Natural killer cell treated with Interleukin-12 subunit alpha and Interleukin-12 subunit beta and Interleukin-15 and Interleukin-18, amount 100 ng/mL, for 72 hours (primary cell): ENCODE data around the gene ACAD11. TPM values are rescaled to one million over a fixed set of nuclear protein-coding genes. Genes with fewer than 3 reads are reported as not detected.

ENCODE experiments used
- ATAC-seq, 2 donors: fragments of 150-1000 bp; cut with Tn5 transposase in 1 of 2; sonication (Bioruptor Pico), chemical (Tn5 transposase) in 1 of 2; 2 replicates each; pipeline ENCODE4 v1.10.0; 2021
- DNase-seq: peaks from one replicate; pipeline ENCODE4 v3.0.0; 2022; ENCODE audit warnings: low spot score
- H3K27ac Mint-ChIP-seq, 2 donors: 1 replicate in 1 of 2; 2 replicates in 1 of 2; pipeline ENCODE4 v1.8.0; 2022; ENCODE audit warnings: mixed read lengths in 2 of 2, mild to moderate bottlenecking in 1 of 2, moderate library complexity in 1 of 2
- H3K27me3 Mint-ChIP-seq, 2 donors: 1 replicate in 1 of 2; 2 replicates in 1 of 2; pipeline ENCODE4 v1.8.0; 2022; ENCODE audit warnings: mixed read lengths in 2 of 2
- H3K36me3 Mint-ChIP-seq: one replicate; pipeline ENCODE4 v1.8.0; 2022; ENCODE audit warnings: mixed read lengths
- H3K4me1 Mint-ChIP-seq, 2 donors: 1 replicate in 1 of 2; 2 replicates in 1 of 2; pipeline ENCODE4 v1.8.0; 2022; ENCODE audit warnings: low read depth in 2 of 2, mixed read lengths in 2 of 2, mild to moderate bottlenecking in 1 of 2
- H3K4me3 Mint-ChIP-seq: one replicate; pipeline ENCODE4 v1.8.0; 2022; ENCODE audit warnings: mixed read lengths
- H3K9me3 Mint-ChIP-seq: 2 replicates; pipeline ENCODE4 v1.8.0; 2022; ENCODE audit warnings: mixed read lengths
- total RNA-seq, 2 donors: library from RNA; stranded (reverse); gene quantifications; one replicate each; pipeline ENCODE4 v1.2.3, GENCODE V29; 2022

ACAD11 gene
- total RNA-seq, 2 donors from 2014 or later: 9.3 to 11.5 TPM

GRCh38 chr3:132549890-132550578 lies 109.6 kb downstream of the ACAD11 start:
- H3K27me3 Mint-ChIP-seq: no peaks in the 10 kb centered on the region
- peak in 1 of 2 donors; percentile 33 for ATAC-seq

GRCh38 chr3:132549169-132549568 lies 110.4 kb downstream of the ACAD11 start:
- Mint-ChIP-seq H3K4me3 (no peak overlapping the region), H3K36me3 (no peaks in the 10 kb centered on the region), H3K9me3 (no peaks in the 10 kb centered on the region), H3K27ac (no peak overlapping the region), H3K27me3 (no peaks in the 10 kb centered on the region), H3K4me1 (peaks cover 8 to 11% of the 10 kb centered on the region in 2 donors)
- DNase-seq (no peak), ATAC-seq (no peak)

More at GRCh38 chr3:132549890-132550578, 109.6 kb downstream of the ACAD11 start:
- H3K36me3 Mint-ChIP-seq: no peaks in the 10 kb centered on the region
- H3K4me3 Mint-ChIP-seq: no peak overlapping the region
- peaks cover 8 to 11% of the 10 kb centered on the region in 2 donors for H3K4me1 Mint-ChIP-seq
- no peak for DNase-seq
- peak overlapping the region in 1 of 2 donors; percentile 15 for H3K27ac Mint-ChIP-seq
- no peaks in the 10 kb centered on the region for H3K9me3 Mint-ChIP-seq

GRCh38 chr3:132545471-132545870 lies 114.1 kb downstream of the ACAD11 start:
- H3K4me3 Mint-ChIP-seq: no peak overlapping the region
- ATAC-seq (no peak), DNase-seq (no peak)
- H3K9me3 Mint-ChIP-seq: no peaks in the 10 kb centered on the region
- H3K27me3 Mint-ChIP-seq: no peaks in the 10 kb centered on the region
- no peak overlapping the region for H3K27ac Mint-ChIP-seq
- peaks cover 8 to 21% of the 10 kb centered on the region in 2 donors for H3K4me1 Mint-ChIP-seq
- no peaks in the 10 kb centered on the region for H3K36me3 Mint-ChIP-seq

- no peaks in the 10 kb centered on the region for H3K9me3 Mint-ChIP-seq
Observed at GRCh38 chr3:132544130-132544529, 115.5 kb downstream of the ACAD11 start.

GRCh38 chr3:132543011-132543739 lies 116.4 kb downstream of the ACAD11 start:
- ATAC-seq (no peak), DNase-seq (no peak)
- peaks cover 0 to 10% of the 10 kb centered on the region in 2 donors for H3K4me1 Mint-ChIP-seq
- no peaks in the 10 kb centered on the region for H3K27me3 Mint-ChIP-seq
- no peak overlapping the region for H3K4me3 Mint-ChIP-seq
- H3K36me3 Mint-ChIP-seq: no peaks in the 10 kb centered on the region
- H3K9me3 Mint-ChIP-seq: no peaks in the 10 kb centered on the region
- H3K27ac Mint-ChIP-seq: no peak overlapping the region

More at GRCh38 chr3:132544130-132544529, 115.5 kb downstream of the ACAD11 start:
- Mint-ChIP-seq H3K4me1 (peaks cover 0 to 10% of the 10 kb centered on the region in 2 donors), H3K27me3 (no peaks in the 10 kb centered on the region), H3K27ac (no peak overlapping the region), H3K4me3 (no peak overlapping the region), H3K36me3 (no peaks in the 10 kb centered on the region)
- no peak for DNase-seq
- ATAC-seq: no peak

- Mint-ChIP-seq H3K36me3 (peaks cover 3% of the 10 kb centered on the region), H3K4me3 (no peak overlapping the region), H3K27ac (no peak overlapping the region), H3K9me3 (no peaks in the 10 kb centered on the region), H3K4me1 (peaks cover 0 to 10% of the 10 kb centered on the region in 2 donors), H3K27me3 (no peaks in the 10 kb centered on the region)
- no peak for ATAC-seq
- DNase-seq: no peak
Observed at GRCh38 chr3:132542577-132542976, 117.0 kb downstream of the ACAD11 start.

- no peaks in the 10 kb centered on the region for H3K27me3 Mint-ChIP-seq
- DNase-seq: no peak
- peaks cover 8% of the 10 kb centered on the region for H3K36me3 Mint-ChIP-seq
- no peak for ATAC-seq
- H3K4me3 Mint-ChIP-seq: no peak overlapping the region
- H3K9me3 Mint-ChIP-seq: no peaks in the 10 kb centered on the region
- H3K4me1 Mint-ChIP-seq: peaks cover 0 to 10% of the 10 kb centered on the region in 2 donors
- H3K27ac Mint-ChIP-seq: no peak overlapping the region
Observed at GRCh38 chr3:132539681-132540080, 119.9 kb downstream of the ACAD11 start.

GRCh38 chr3:132538072-132538471 lies 121.5 kb downstream of the ACAD11 start:
- Mint-ChIP-seq H3K9me3 (no peaks in the 10 kb centered on the region), H3K4me3 (no peak overlapping the region), H3K4me1 (peaks cover 0 to 8% of the 10 kb centered on the region in 2 donors), H3K27me3 (no peaks in the 10 kb centered on the region), H3K27ac (no peak overlapping the region), H3K36me3 (peaks cover 8% of the 10 kb centered on the region)
- DNase-seq: no peak
- no peak for ATAC-seq

- no peak for DNase-seq
- Mint-ChIP-seq H3K4me1 (peaks cover 0 to under 1% of the 10 kb centered on the region in 2 donors), H3K27me3 (no peaks in the 10 kb centered on the region), H3K9me3 (no peaks in the 10 kb centered on the region), H3K36me3 (peaks cover 8% of the 10 kb centered on the region), H3K4me3 (no peak overlapping the region), H3K27ac (no peak overlapping the region)
- ATAC-seq: no peak
Observed at GRCh38 chr3:132537297-132537696, 122.3 kb downstream of the ACAD11 start.

- no peak for ATAC-seq
- Mint-ChIP-seq H3K4me1 (no peaks in the 10 kb centered on the region), H3K27me3 (no peaks in the 10 kb centered on the region), H3K4me3 (no peak overlapping the region), H3K9me3 (no peaks in the 10 kb centered on the region), H3K27ac (no peak overlapping the region), H3K36me3 (peaks cover 8% of the 10 kb centered on the region)
- no peak for DNase-seq
Observed at GRCh38 chr3:132536442-132537153, 123.0 kb downstream of the ACAD11 start.

- no peak for DNase-seq
- no peaks in the 10 kb centered on the region for H3K27me3 Mint-ChIP-seq
- no peaks in the 10 kb centered on the region for H3K9me3 Mint-ChIP-seq
- H3K4me1 Mint-ChIP-seq: no peaks in the 10 kb centered on the region
- peaks cover 11% of the 10 kb centered on the region for H3K36me3 Mint-ChIP-seq
- no peak overlapping the region for H3K4me3 Mint-ChIP-seq
- peak; percentile 28 to 44 for ATAC-seq
- no peak overlapping the region for H3K27ac Mint-ChIP-seq
Observed at GRCh38 chr3:132535575-132536441, 123.8 kb downstream of the ACAD11 start.

- no peak for ATAC-seq
- H3K9me3 Mint-ChIP-seq: no peaks in the 10 kb centered on the region
- no peak overlapping the region for H3K4me3 Mint-ChIP-seq
- no peaks in the 10 kb centered on the region for H3K4me1 Mint-ChIP-seq
- H3K27ac Mint-ChIP-seq: no peak overlapping the region
- H3K27me3 Mint-ChIP-seq: no peaks in the 10 kb centered on the region
- no peak for DNase-seq
- peaks cover 21% of the 10 kb centered on the region for H3K36me3 Mint-ChIP-seq
Observed at GRCh38 chr3:132530624-132531023, 129.0 kb downstream of the ACAD11 start.

- no peak overlapping the region for H3K27ac Mint-ChIP-seq
- H3K9me3 Mint-ChIP-seq: no peaks in the 10 kb centered on the region
- no peaks in the 10 kb centered on the region for H3K4me1 Mint-ChIP-seq
- no peaks in the 10 kb centered on the region for H3K27me3 Mint-ChIP-seq
- no peak for ATAC-seq
- peaks cover 10% of the 10 kb centered on the region for H3K36me3 Mint-ChIP-seq
- no peak overlapping the region for H3K4me3 Mint-ChIP-seq
- DNase-seq: no peak
Observed at GRCh38 chr3:132522353-132522752, 137.3 kb downstream of the ACAD11 start.
